HepG2 (cell line): ENCODE measurements around the gene CHMP5. TPM values are rescaled to one million over a fixed set of nuclear protein-coding genes. Genes with fewer than 3 reads are reported as not detected.

Source experiments
- AKNA ChIP-seq: sonication (generic); formaldehyde crosslinking; IDR thresholded peaks from 2 replicates; pipeline ENCODE4 v1.4.0; 2020; ENCODE audit warnings: missing genetic modification reagents, borderline replicate concordance
- ARID3A ChIP-seq: IDR thresholded peaks from 2 replicates; pipeline ENCODE4 v1.6.1; 2012; ENCODE audit warnings: low read depth, low read length, improper control_type of control experiment
- ARNTL ChIP-seq: sonication (generic); formaldehyde crosslinking; IDR thresholded peaks from 2 replicates; pipeline ENCODE4 v1.4.0; 2020; ENCODE audit warnings: mild to moderate bottlenecking, missing genetic modification reagents
- BATF2 ChIP-seq: sonication (generic); formaldehyde crosslinking; IDR thresholded peaks from 2 replicates; pipeline ENCODE4 v1.8.0; 2022; ENCODE audit warnings: mild to moderate bottlenecking, missing genetic modification reagents, moderate library complexity
- DPF2 ChIP-seq: sonication (generic); formaldehyde crosslinking; IDR thresholded peaks from 2 replicates; pipeline ENCODE4 v1.4.0; 2020; ENCODE audit warnings: mild to moderate bottlenecking, low read depth, missing genetic modification reagents, borderline replicate concordance
- FOXA3 ChIP-seq: IDR thresholded peaks from 2 replicates; pipeline ENCODE4 v1.6.1; 2016; ENCODE audit warnings: missing genetic modification reagents, missing compliant biosample characterization
- FOXK2 ChIP-seq: fragments of 450-650 bp; IDR thresholded peaks from 2 replicates; pipeline ENCODE4 v1.6.1; 2016
- HMGXB3 ChIP-seq: sonication (generic); formaldehyde crosslinking; IDR thresholded peaks from 2 replicates; pipeline ENCODE4 v1.4.0; 2020; ENCODE audit warnings: missing genetic modification reagents, borderline replicate concordance
- MED8 ChIP-seq: sonication (generic); formaldehyde crosslinking; IDR thresholded peaks from 2 replicates; pipeline ENCODE4 v1.8.1; 2023; ENCODE audit warnings: mild to moderate bottlenecking, missing genetic modification reagents; ENCODE audit not compliant: insufficient replicate concordance
- PHB2 ChIP-seq: fragments of 450-650 bp; IDR thresholded peaks from 2 replicates; pipeline ENCODE4 v1.6.1; 2018; ENCODE audit not compliant: partially characterized antibody
- RAD21 ChIP-seq: fragments of 450-650 bp; formaldehyde crosslinking; IDR thresholded peaks from 2 replicates; pipeline ENCODE4 v1.5.0; 2020; ENCODE audit warnings: mild to moderate bottlenecking
- SMC3 ChIP-seq: IDR thresholded peaks from 2 replicates; pipeline ENCODE4 v1.6.1; 2011; ENCODE audit warnings: low read length, improper control_type of control experiment
- SRSF4 ChIP-seq: fragments of 200-400 bp; formaldehyde crosslinking; IDR thresholded peaks from one replicate; pipeline ENCODE4 v1.6.1; 2018; ENCODE audit warnings: mild to moderate bottlenecking, low read depth, low read length, moderate library complexity; ENCODE audit not compliant: poor library complexity, severe bottlenecking
- STAG1 ChIP-seq: sonication (generic); formaldehyde crosslinking; IDR thresholded peaks from 2 replicates; pipeline ENCODE4 v1.4.0; 2020; ENCODE audit warnings: missing genetic modification reagents
- TFAP4 ChIP-seq: sonication (generic); IDR thresholded peaks from 2 replicates; pipeline ENCODE4 v1.6.1; 2016; ENCODE audit warnings: low read depth, borderline replicate concordance
- ZBTB8A ChIP-seq: sonication (generic); formaldehyde crosslinking; IDR thresholded peaks from 2 replicates; pipeline ENCODE4 v1.4.0; 2020; ENCODE audit warnings: mild to moderate bottlenecking, low read depth, missing genetic modification reagents, borderline replicate concordance
- ZNF292 ChIP-seq: sonication (generic); formaldehyde crosslinking; IDR thresholded peaks from 2 replicates; pipeline ENCODE4 v1.8.1; 2022; ENCODE audit warnings: mild to moderate bottlenecking, low read depth, missing genetic modification reagents, borderline replicate concordance
- polyA plus RNA-seq, 8 experiments: library from polyadenylated mRNA; depleted of rRNA in 3 of 8; stranded (reverse) in 7 of 8; unstranded in 1 of 8; fragments of >200 nt; fragmentation: Illumina TruSeq in 4 of 8; extraction: Trizol in 4 of 8; gene quantifications; 2 replicates each; pipeline versions ENCODE4 v1.2.1 to v1.2.3, GENCODE V29; 2011 to 2016; ENCODE audit warnings: low read depth in 4 of 8, missing spikeins in 1 of 8, mixed read lengths in 1 of 8; ENCODE audit not compliant: insufficient read depth in 1 of 8
- total RNA-seq, 5 experiments: library from RNA; depleted of rRNA; stranded (reverse); fragments of >200 nt; fragmentation: Illumina TruSeq; extraction: Trizol; gene quantifications; 2 replicates each; pipeline ENCODE4 v1.2.3, GENCODE V29; 2016; ENCODE audit warnings: low read depth in 1 of 5

Gene CHMP5
- total and polyA plus RNA-seq, 2 of the 13 experiments (the other 11 are each of a cell fraction or from before 2014, with no cell fraction given), result 46.0 to 57.3 TPM

GRCh38 chr9:33287087-33287490 is 22.2 kb downstream of the CHMP5 start (continued):
- TF ChIP-seq AKNA, result no peak
- no peak for TF ChIP-seq ARNTL (CRISPR knock-in tag)
- TF ChIP-seq FOXA3, result 0 out of 2 replicates have a peak, but pooled peaks have one; percentile 16
- TF ChIP-seq SRSF4, result no peak
- TF ChIP-seq STAG1 (CRISPR knock-in tag), result peak; percentile 72
- TF ChIP-seq ARID3A, result peak; percentile 60; the same call in 1 of the 2 replicates
- no peak for TF ChIP-seq HMGXB3
- TF ChIP-seq ZNF292 (CRISPR knock-in tag), result no peak
- TF ChIP-seq ZBTB8A, result no peak
- peak; percentile 64; the same call in 1 of the 2 replicates for TF ChIP-seq TFAP4
- peak; percentile 60; the same call in 1 of the 2 replicates for TF ChIP-seq RAD21
- TF ChIP-seq MED8 (CRISPR knock-in tag), result no peak
- TF ChIP-seq PHB2, result no peak
- no peak for TF ChIP-seq FOXK2
- TF ChIP-seq BATF2 (CRISPR knock-in tag), result no peak
- TF ChIP-seq DPF2 (CRISPR knock-in tag), result no peak
- peak; percentile 76 for TF ChIP-seq SMC3
